Neuron (in vitro differentiated cells): ENCODE data around the gene TSTD1.
"Not testable (repeated sequence)": the region's sequence is repeated elsewhere in the genome, so short reads cannot be mapped to it uniquely, and the experiment has no call there.

Experiments used
- H2AFZ ChIP-seq: one replicate; pipeline ENCODE4 v1.6.1; 2013; ENCODE audit warnings: low read depth, mild to moderate bottlenecking, inconsistent platforms, low read length, moderate library complexity
- H3K27me3 ChIP-seq: one replicate; pipeline ENCODE4 v1.6.1; 2013; ENCODE audit warnings: low read length; ENCODE audit not compliant: insufficient read depth
- H3K36me3 ChIP-seq: one replicate; pipeline ENCODE4 v1.6.1; 2013; ENCODE audit warnings: low read length; ENCODE audit not compliant: insufficient read depth
- H3K4me1 ChIP-seq: one replicate; pipeline ENCODE4 v1.6.1; 2013; ENCODE audit warnings: low read length; ENCODE audit not compliant: insufficient read depth
- H3K4me3 ChIP-seq: 2 replicates; pipeline ENCODE4 v1.5.1; 2013; ENCODE audit warnings: mild to moderate bottlenecking, low read length, moderate library complexity
- H3K9me3 ChIP-seq: one replicate; pipeline ENCODE4 v1.6.1; 2013; ENCODE audit warnings: low read length

The TSTD1 gene

GRCh38 chr1:161074676-161075368 lies 36.1 kb upstream of the TSTD1 start:
- H3K36me3 ChIP-seq, result no peaks in the 10 kb centered on the region
- no peak overlapping the region for H3K4me3 ChIP-seq
- H3K4me1 ChIP-seq, result peaks cover 9% of the 10 kb centered on the region

GRCh38 chr1:161073474-161074121 lies 34.8 kb upstream of the TSTD1 start:
- peaks cover 2% of the 10 kb centered on the region for H3K9me3 ChIP-seq
- no peak overlapping the region for H3K4me3 ChIP-seq
- H3K27me3 ChIP-seq, result peaks cover 2% of the 10 kb centered on the region
- peaks cover 9% of the 10 kb centered on the region for H3K4me1 ChIP-seq
- H2AFZ ChIP-seq, result no peak overlapping the region
- no peaks in the 10 kb centered on the region for H3K36me3 ChIP-seq

More at GRCh38 chr1:161074676-161075368, 36.1 kb upstream of the TSTD1 start:
- Histone ChIP-seq H3K27me3 (no peaks in the 10 kb centered on the region), H3K9me3 (peaks cover 2% of the 10 kb centered on the region), H2AFZ (no peak overlapping the region)

GRCh38 chr1:161072751-161073449 lies 34.1 kb upstream of the TSTD1 start:
- no peak overlapping the region for H3K4me3 ChIP-seq
- peaks cover 9% of the 10 kb centered on the region for H3K4me1 ChIP-seq
- no peak overlapping the region for H2AFZ ChIP-seq
- H3K27me3 ChIP-seq, result peaks cover 7% of the 10 kb centered on the region
- H3K36me3 ChIP-seq, result no peaks in the 10 kb centered on the region
- peaks cover 2% of the 10 kb centered on the region for H3K9me3 ChIP-seq

- H3K27me3 ChIP-seq, result peaks cover 10% of the 10 kb centered on the region
- H2AFZ ChIP-seq, result no peak overlapping the region
- no peak overlapping the region for H3K4me3 ChIP-seq
- H3K9me3 ChIP-seq, result peaks cover 2% of the 10 kb centered on the region
- H3K36me3 ChIP-seq, result no peaks in the 10 kb centered on the region
- peaks cover 9% of the 10 kb centered on the region for H3K4me1 ChIP-seq
These were observed 33.2 kb upstream of the TSTD1 start for GRCh38 chr1:161071886-161072371.

GRCh38 chr1:161070761-161071160 lies 32.0 kb upstream of the TSTD1 start:
- Histone ChIP-seq H3K27me3 (peaks cover 13% of the 10 kb centered on the region), H3K9me3 (peaks cover 2% of the 10 kb centered on the region), H3K4me3 (no peak overlapping the region), H2AFZ (no peak overlapping the region), H3K4me1 (peaks cover 9% of the 10 kb centered on the region), H3K36me3 (no peaks in the 10 kb centered on the region)

- Histone ChIP-seq H3K36me3 (no peaks in the 10 kb centered on the region), H2AFZ (no peak within 1 kb of the TSS), H3K9me3 (peaks cover 2% of the 10 kb centered on the region), H3K4me3 (no peak within 1 kb of the TSS), H3K4me1 (peaks cover 9% of the 10 kb centered on the region), H3K27me3 (peaks cover 17% of the 10 kb centered on the region)
These were observed 31.0 kb upstream of the TSTD1 start, which contains the start of gene ARHGAP30 for GRCh38 chr1:161069731-161070270. TSS of gene ARHGAP30 (minus strand) at chr1:161069891. CDS start at chr1:161069624, 267 bp downstream.

GRCh38 chr1:161069241-161069640 lies 30.5 kb upstream of the TSTD1 start:
- Histone ChIP-seq H3K36me3 (no peaks in the 10 kb centered on the region), H3K9me3 (peaks cover 2% of the 10 kb centered on the region), H3K27me3 (peaks cover 19% of the 10 kb centered on the region), H3K4me1 (peaks cover 9% of the 10 kb centered on the region), H3K4me3 (no peak overlapping the region), H2AFZ (no peak overlapping the region)

GRCh38 chr1:161068306-161069234 lies 29.8 kb upstream of the TSTD1 start:
- Histone ChIP-seq H2AFZ (no peak overlapping the region), H3K36me3 (no peaks in the 10 kb centered on the region), H3K4me3 (no peak overlapping the region), H3K9me3 (peaks cover 2% of the 10 kb centered on the region), H3K4me1 (peaks cover 9% of the 10 kb centered on the region), H3K27me3 (peaks cover 19% of the 10 kb centered on the region)

- H3K27me3 ChIP-seq, result peaks cover 19% of the 10 kb centered on the region
- H3K9me3 ChIP-seq, result peaks cover 2% of the 10 kb centered on the region
- no peaks in the 10 kb centered on the region for H3K36me3 ChIP-seq
- H3K4me1 ChIP-seq, result no peaks in the 10 kb centered on the region
- no peak overlapping the region for H2AFZ ChIP-seq
- no peak overlapping the region for H3K4me3 ChIP-seq
These were observed 27.9 kb upstream of the TSTD1 start for GRCh38 chr1:161066694-161067093.

GRCh38 chr1:161065681-161066080 lies 26.9 kb upstream of the TSTD1 start:
- not testable (repeated sequence) for H3K9me3 ChIP-seq, H2AFZ ChIP-seq, H3K4me3 ChIP-seq, H3K36me3 ChIP-seq, H3K4me1 ChIP-seq
- H3K27me3 ChIP-seq, result peaks cover 19% of the 10 kb centered on the region

GRCh38 chr1:161063936-161064335 lies 25.2 kb upstream of the TSTD1 start:
- not testable (repeated sequence) for H3K4me1 ChIP-seq, H3K9me3 ChIP-seq, H3K36me3 ChIP-seq, H2AFZ ChIP-seq, H3K4me3 ChIP-seq
- H3K27me3 ChIP-seq, result peaks cover 19% of the 10 kb centered on the region

- Histone ChIP-seq H3K9me3 (no peaks in the 10 kb centered on the region), H3K4me3 (no peak overlapping the region), H3K27me3 (peaks cover 7% of the 10 kb centered on the region), H3K4me1 (no peaks in the 10 kb centered on the region), H3K36me3 (no peaks in the 10 kb centered on the region), H2AFZ (no peak overlapping the region)
These were observed 22.7 kb upstream of the TSTD1 start for GRCh38 chr1:161061419-161061818.
